Subcutaneous adipose tissue (tissue), 4 donors: Measurements from ENCODE around the gene MUC15. TPM values are rescaled to one million over a fixed set of nuclear protein-coding genes. Genes with fewer than 3 reads are reported as not detected.

Experiments
- CTCF ChIP-seq: fragments of 450-650 bp; IDR thresholded peaks from one replicate; pipeline ENCODE4 v1.5.1; 2016; ENCODE audit warnings: low read depth, mild to moderate bottlenecking, control low read depth, antibody characterized with exemption, moderate library complexity
- total RNA-seq, 4 donors: library from RNA; depleted of rRNA; stranded (reverse); fragments of >200 nt; gene quantifications; one replicate each; pipeline ENCODE4 v1.1.0, GENCODE V29; 2016

MUC15 gene
- not detected for total RNA-seq

GRCh38 chr11:26571861-26572654 lies at the start of gene MUC15:
MUC15 (minus strand) TSS chr11:26572263; CDS start chr11:26567094, 5,169 bp downstream.
- no peak for TF ChIP-seq CTCF

- no peak for TF ChIP-seq CTCF
These were observed 49.1 kb upstream of the MUC15 start for GRCh38 chr11:26621132-26621531.

GRCh38 chr11:26620282-26621045 lies 48.4 kb upstream of the MUC15 start:
- no peak for TF ChIP-seq CTCF

GRCh38 chr11:26618441-26618840 lies 46.4 kb upstream of the MUC15 start:
- TF ChIP-seq CTCF: no peak

- TF ChIP-seq CTCF: no peak
These were observed 41.7 kb upstream of the MUC15 start for GRCh38 chr11:26613759-26614158.

- no peak for TF ChIP-seq CTCF
These were observed 36.6 kb upstream of the MUC15 start for GRCh38 chr11:26608507-26609146.
